GM23338 (cell line): ENCODE data around the gene ARID3A. TPM values are rescaled to one million over a fixed set of nuclear protein-coding genes. Genes with fewer than 3 reads are reported as not detected.
A peak's percentile ranks its signal among the peaks of the same experiment; 100 is the strongest.

ENCODE experiments used
- ATAC-seq: fragments of 200-7000 bp; cut with Tn5 transposase; 3 replicates; pipeline ENCODE4 v1.9.1; 2020
- DNase-seq: peaks from one replicate; pipeline ENCODE4 v3.0.0-alpha.2; 2015; ENCODE audit warnings: low spot score
- H2AFZ ChIP-seq: fragments of 200-600 bp; sonication (generic); 2 replicates; pipeline ENCODE4 v1.8.0; 2016; ENCODE audit warnings: antibody characterized with exemption, mild to moderate bottlenecking, moderate library complexity
- H3F3A ChIP-seq: fragments of 200-600 bp; sonication (generic); replicated peaks from 2 replicates; pipeline ENCODE4 v1.8.0; 2017; ENCODE audit warnings: antibody characterized with exemption, mixed run types, low read depth
- H3K27ac ChIP-seq: fragments of 200-600 bp; sonication (generic); 2 replicates; pipeline ENCODE4 v1.6.1; 2016; ENCODE audit warnings: low read depth
- H3K27me3 ChIP-seq: fragments of 200-600 bp; sonication (generic); 2 replicates; pipeline ENCODE4 v1.8.0; 2016; ENCODE audit warnings: mild to moderate bottlenecking, mixed run types, moderate library complexity; ENCODE audit not compliant: insufficient read depth
- H3K36me3 ChIP-seq: fragments of 200-600 bp; sonication (generic); 2 replicates; pipeline ENCODE4 v1.8.0; 2016; ENCODE audit warnings: mild to moderate bottlenecking; ENCODE audit not compliant: insufficient read depth
- H3K4me1 ChIP-seq: fragments of 200-600 bp; sonication (generic); 2 replicates; pipeline ENCODE4 v1.8.0; 2016; ENCODE audit warnings: mild to moderate bottlenecking, moderate library complexity; ENCODE audit not compliant: insufficient read depth
- H3K4me2 ChIP-seq: fragments of 200-600 bp; sonication (generic); 2 replicates; pipeline ENCODE4 v1.7.1; 2017; ENCODE audit warnings: mixed run types
- H3K4me3 ChIP-seq: fragments of 200-600 bp; sonication (generic); 2 replicates; pipeline ENCODE4 v1.6.1; 2016; ENCODE audit warnings: mixed run types
- H3K79me2 ChIP-seq: fragments of 200-600 bp; sonication (generic); replicated peaks from 2 replicates; pipeline ENCODE4 v1.8.0; 2017; ENCODE audit warnings: mild to moderate bottlenecking; ENCODE audit not compliant: insufficient read depth
- H3K9me2 ChIP-seq: fragments of 200-600 bp; sonication (generic); 2 replicates; pipeline ENCODE4 v1.8.0; 2017; ENCODE audit not compliant: insufficient read depth
- H4K20me1 ChIP-seq: fragments of 200-600 bp; sonication (generic); replicated peaks from 2 replicates; pipeline ENCODE4 v1.8.0; 2017; ENCODE audit warnings: mild to moderate bottlenecking; ENCODE audit not compliant: insufficient read depth
- H3K27ac Mint-ChIP-seq: 2 replicates; pipeline ENCODE4 v1.8.0; 2020; ENCODE audit warnings: inconsistent platforms, mild to moderate bottlenecking, moderate library complexity, mixed read lengths
- H3K27me3 Mint-ChIP-seq: 3 replicates; pipeline ENCODE4 v1.8.0; 2022; ENCODE audit warnings: low read depth, mild to moderate bottlenecking, moderate library complexity, mixed read lengths, inconsistent platforms; ENCODE audit not compliant: insufficient read depth, poor library complexity
- H3K36me3 Mint-ChIP-seq: 3 replicates; pipeline ENCODE4 v1.8.0; 2021; ENCODE audit warnings: low read depth, mild to moderate bottlenecking, inconsistent platforms, moderate library complexity, mixed read lengths
- H3K4me1 Mint-ChIP-seq: 3 replicates; pipeline ENCODE4 v1.8.0; 2020; ENCODE audit warnings: mild to moderate bottlenecking, inconsistent platforms, mixed read lengths
- H3K4me3 Mint-ChIP-seq: 3 replicates; pipeline ENCODE4 v1.8.0; 2021; ENCODE audit warnings: moderate library complexity, mild to moderate bottlenecking, inconsistent platforms, mixed read lengths
- H3K9me3 Mint-ChIP-seq: 3 replicates; pipeline ENCODE4 v1.8.0; 2020; ENCODE audit warnings: moderate library complexity, mild to moderate bottlenecking, inconsistent platforms, mixed read lengths
- CTCF ChIP-seq, 2 experiments: fragments of 200-600 bp in 1 of 2; sonication (generic) in 1 of 2; conservative IDR thresholded peaks; 2 replicates each; pipeline versions ENCODE4 v1.5.1 to v1.6.1; 2016 to 2017; ENCODE audit warnings: antibody characterized with exemption in 2 of 2, low read depth in 2 of 2, mild to moderate bottlenecking in 2 of 2, moderate library complexity in 1 of 2
- NANOG ChIP-seq: IDR thresholded peaks from 2 replicates; pipeline ENCODE4 v1.6.1; 2016; ENCODE audit warnings: antibody characterized with exemption, borderline replicate concordance
- POLR2AphosphoS5 ChIP-seq: IDR thresholded peaks from 2 replicates; pipeline ENCODE4 v1.6.1; 2016; ENCODE audit warnings: antibody characterized with exemption, low read depth
- polyA plus RNA-seq: library from polyadenylated mRNA; unstranded; fragments of >200 nt; fragmentation: Nextera tagmentation; extraction: Ambion mirVana; gene quantifications from 2 replicates; pipeline ENCODE4 v1.2.1, GENCODE V29; 2016
- total RNA-seq: library from RNA; depleted of rRNA; stranded (reverse); fragments of >200 nt; shearing (Covaris generic); gene quantifications from 2 replicates; pipeline ENCODE4 v1.2.3, GENCODE V29; 2014

The ARID3A gene
- total and polyA plus RNA-seq, 2 experiments from 2014 or later: 33.6 to 51.6 TPM

DNA sequence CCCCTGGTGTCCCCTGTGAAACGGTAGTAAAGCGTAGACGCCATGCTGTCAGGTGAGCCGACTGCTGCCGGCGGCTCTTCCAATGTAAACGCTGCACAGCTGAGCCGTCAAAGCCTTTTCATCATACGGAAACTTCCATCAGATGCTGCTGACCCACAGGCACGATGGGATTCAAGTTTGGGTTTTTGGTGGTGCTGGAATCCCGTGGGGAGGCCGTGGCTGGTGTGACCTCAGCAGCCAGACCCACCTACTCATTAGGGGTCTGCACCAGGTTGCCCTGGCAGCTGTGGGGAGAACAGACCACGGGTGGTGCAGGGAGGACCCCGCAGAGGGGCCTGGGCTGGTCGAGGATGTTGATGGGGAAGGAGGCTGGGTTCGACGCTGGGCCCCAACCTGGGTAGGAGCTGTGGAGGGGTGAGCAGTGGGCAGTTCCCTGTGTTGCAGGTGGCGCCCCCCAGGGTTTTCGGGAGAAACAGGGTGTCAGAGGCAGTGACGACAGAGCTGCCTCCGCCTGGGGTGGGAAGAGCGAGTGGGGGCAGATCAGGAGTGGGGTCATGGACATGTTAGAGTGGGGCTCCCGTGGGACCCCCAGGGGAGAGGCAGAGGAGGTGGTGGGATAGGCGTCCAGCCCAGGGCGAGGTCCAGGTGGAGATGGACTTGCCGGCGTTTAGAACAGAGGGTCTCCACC, 81.0 kb downstream of the ARID3A start:
- no peaks in the 10 kb centered on the region for H3K79me2 ChIP-seq
- H3K4me2 ChIP-seq: no peak overlapping the region
- no peaks in the 10 kb centered on the region for H3K36me3 ChIP-seq
- H3K27ac ChIP-seq: no peak overlapping the region
- H3K4me3 ChIP-seq: no peak overlapping the region
- H4K20me1 ChIP-seq: 0 out of 2 replicates have a peak, but pooled peaks cover 4% of the 10 kb centered on the region
- H3K4me3 Mint-ChIP-seq: no peak overlapping the region
- H2AFZ ChIP-seq: no peak overlapping the region
- no peaks in the 10 kb centered on the region for H3K4me1 ChIP-seq
- H3K27ac Mint-ChIP-seq: no peak overlapping the region
- H3F3A ChIP-seq: peaks cover 10% of the 10 kb centered on the region; the same call in 1 of the 2 replicates
- no peaks in the 10 kb centered on the region for H3K4me1 Mint-ChIP-seq
- TF ChIP-seq NANOG (no peak), CTCF (conservative IDR thresholded peaks at IDR 0.05; ENCODE audit: low read depth in 2 of 2) (peak in 1 of 2 experiments; percentile 41; a peak in 1 of 4 replicates)
- H3K36me3 Mint-ChIP-seq: peaks cover 8% of the 10 kb centered on the region
- no peak for ATAC-seq
- no peaks in the 10 kb centered on the region for H3K9me2 ChIP-seq
- peaks cover 5% of the 10 kb centered on the region; the same call in 1 of the 3 replicates for H3K9me3 Mint-ChIP-seq
- no peak for DNase-seq
- peaks cover 27% of the 10 kb centered on the region for H3K27me3 Mint-ChIP-seq
- peaks cover 2% of the 10 kb centered on the region; the same call in 1 of the 2 replicates for H3K27me3 ChIP-seq

DNA sequence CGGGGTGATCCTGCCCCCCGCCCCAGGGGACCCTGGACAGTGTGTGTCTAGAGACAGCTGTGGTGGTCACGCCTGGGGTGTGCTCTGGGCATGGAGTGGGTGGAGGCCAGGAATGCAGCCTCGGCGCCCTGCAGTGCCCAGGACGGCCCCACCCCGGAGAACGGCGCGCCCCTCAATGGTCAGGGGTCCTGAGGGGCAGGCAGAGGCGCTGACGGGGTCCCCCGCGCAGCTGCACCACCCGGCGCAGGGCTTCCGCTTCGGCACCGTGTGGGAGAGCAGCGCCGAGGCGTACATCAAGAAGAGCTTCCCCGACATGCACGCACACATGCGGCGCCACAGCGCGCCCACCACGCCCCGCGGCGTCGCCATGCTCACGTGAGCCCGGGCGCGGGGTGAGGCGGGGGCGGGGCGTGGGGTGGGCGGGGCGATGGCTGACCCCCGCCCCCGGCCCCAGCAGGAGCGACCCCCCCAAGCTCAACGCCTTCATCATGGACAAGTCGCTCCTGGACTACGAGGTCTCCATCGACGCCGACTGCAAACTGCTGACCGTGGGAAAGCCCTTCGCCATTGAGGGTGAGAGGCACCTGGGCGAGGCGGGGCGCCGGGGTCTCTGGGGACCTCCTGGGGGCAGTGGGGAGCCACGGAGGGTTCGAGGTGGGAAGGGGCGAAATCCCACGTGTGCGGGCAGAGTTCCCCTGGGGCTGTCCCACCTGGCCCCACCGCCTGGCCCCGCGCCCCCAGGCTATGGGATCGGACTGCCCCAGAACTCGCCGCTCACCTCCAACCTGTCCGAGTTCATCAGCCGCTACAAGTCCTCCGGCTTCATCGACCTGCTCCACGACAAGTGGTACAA, 81.8 kb downstream of the ARID3A start:
- no peak overlapping the region for H3K4me3 Mint-ChIP-seq
- Histone ChIP-seq H3K36me3 (no peaks in the 10 kb centered on the region), H3F3A (peaks cover 10% of the 10 kb centered on the region; the same call in 1 of the 2 replicates), H4K20me1 (0 out of 2 replicates have a peak, but pooled peaks cover 9% of the 10 kb centered on the region), H2AFZ (no peak overlapping the region), H3K27me3 (no peaks in the 10 kb centered on the region), H3K4me1 (no peaks in the 10 kb centered on the region), H3K9me2 (no peaks in the 10 kb centered on the region), H3K79me2 (no peaks in the 10 kb centered on the region), H3K27ac (no peak overlapping the region), H3K4me2 (no peak overlapping the region), H3K4me3 (no peak overlapping the region)
- peaks cover 23% of the 10 kb centered on the region for H3K27me3 Mint-ChIP-seq
- H3K4me1 Mint-ChIP-seq: no peaks in the 10 kb centered on the region
- no peak overlapping the region for H3K27ac Mint-ChIP-seq
- ATAC-seq: no peak
- DNase-seq: no peak
- H3K36me3 Mint-ChIP-seq: peaks cover 8% of the 10 kb centered on the region
- TF ChIP-seq POLR2AphosphoS5 (no peak), CTCF (conservative IDR thresholded peaks at IDR 0.05; ENCODE audit: low read depth in 2 of 2) (peak in 1 of 2 experiments; percentile 12; a peak in 1 of 4 replicates)
- peaks cover 5% of the 10 kb centered on the region; the same call in 1 of the 3 replicates for H3K9me3 Mint-ChIP-seq
